Measurements from ENCODE around the gene NEURL4.

DNA sequence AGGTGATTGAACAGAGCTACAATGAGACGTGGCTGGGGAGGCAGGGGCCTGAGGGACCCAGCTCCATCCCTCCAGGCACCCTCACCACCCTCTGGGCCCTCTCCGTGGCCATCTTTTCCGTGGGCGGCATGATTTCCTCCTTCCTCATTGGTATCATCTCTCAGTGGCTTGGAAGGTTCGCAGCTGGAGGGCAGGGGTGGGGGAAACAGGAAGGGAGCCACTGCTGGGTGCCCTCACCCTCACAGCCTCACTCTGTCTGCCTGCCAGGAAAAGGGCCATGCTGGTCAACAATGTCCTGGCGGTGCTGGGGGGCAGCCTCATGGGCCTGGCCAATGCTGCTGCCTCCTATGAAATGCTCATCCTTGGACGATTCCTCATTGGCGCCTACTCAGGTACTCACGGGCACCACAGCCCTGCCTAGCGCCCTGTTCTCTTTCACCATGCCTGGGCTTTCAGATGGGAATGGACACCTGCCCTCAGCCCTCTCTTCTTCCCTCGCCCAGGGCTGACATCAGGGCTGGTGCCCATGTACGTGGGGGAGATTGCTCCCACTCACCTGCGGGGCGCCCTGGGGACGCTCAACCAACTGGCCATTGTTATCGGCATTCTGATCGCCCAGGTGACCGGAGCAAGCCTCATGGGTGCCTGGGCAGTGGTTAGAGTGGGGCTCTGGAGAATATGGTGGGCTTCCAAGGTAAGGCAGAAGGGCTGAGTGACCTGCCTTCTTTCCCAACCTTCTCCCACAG lies 45.5 kb downstream of the NEURL4 start:
- TF ChIP-seq, protein P1, sequence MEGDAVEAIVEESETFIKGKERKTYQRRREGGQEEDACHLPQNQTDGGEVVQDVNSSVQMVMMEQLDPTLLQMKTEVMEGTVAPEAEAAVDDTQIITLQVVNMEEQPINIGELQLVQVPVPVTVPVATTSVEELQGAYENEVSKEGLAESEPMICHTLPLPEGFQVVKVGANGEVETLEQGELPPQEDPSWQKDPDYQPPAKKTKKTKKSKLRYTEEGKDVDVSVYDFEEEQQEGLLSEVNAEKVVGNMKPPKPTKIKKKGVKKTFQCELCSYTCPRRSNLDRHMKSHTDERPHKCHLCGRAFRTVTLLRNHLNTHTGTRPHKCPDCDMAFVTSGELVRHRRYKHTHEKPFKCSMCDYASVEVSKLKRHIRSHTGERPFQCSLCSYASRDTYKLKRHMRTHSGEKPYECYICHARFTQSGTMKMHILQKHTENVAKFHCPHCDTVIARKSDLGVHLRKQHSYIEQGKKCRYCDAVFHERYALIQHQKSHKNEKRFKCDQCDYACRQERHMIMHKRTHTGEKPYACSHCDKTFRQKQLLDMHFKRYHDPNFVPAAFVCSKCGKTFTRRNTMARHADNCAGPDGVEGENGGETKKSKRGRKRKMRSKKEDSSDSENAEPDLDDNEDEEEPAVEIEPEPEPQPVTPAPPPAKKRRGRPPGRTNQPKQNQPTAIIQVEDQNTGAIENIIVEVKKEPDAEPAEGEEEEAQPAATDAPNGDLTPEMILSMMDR (IDR thresholded peaks at IDR 0.05; ENCODE audit: borderline replicate concordance, extremely low read depth, low read length, poor library complexity, severe bottlenecking), result no peak
- no peak for TF ChIP-seq EZH2 (IDR thresholded peaks at IDR 0.05; ENCODE audit: borderline replicate concordance, low read depth, low read length, severe bottlenecking)

Measured in DND-41 (cell line).